Activated CD8-positive, alpha-beta T cell treated with anti-CD3 and anti-CD28 coated beads for 36 hours (primary cell): Measurements from ENCODE around the gene TTR. TPM values are rescaled to one million over a fixed set of nuclear protein-coding genes. Genes with fewer than 3 reads are reported as not detected.

Experiments used
- ATAC-seq: fragments of 200-7000 bp; cut with Tn5 transposase; one replicate; pipeline ENCODE4 v1.10.0; 2021; ENCODE audit warnings: mild to moderate bottlenecking, moderate library complexity
- CTCF ChIA-PET: fragments of 350-600 bp; sonication (Branson Sonifier 250); formaldehyde crosslinking; loops from one replicate; lab custom pipeline; 2021; ENCODE audit warnings: antibody characterized with exemption; lab: Charles Lee
- POLR2A ChIA-PET: fragments of 350-600 bp; sonication (Branson Sonifier 250); formaldehyde crosslinking; loops from one replicate; lab custom pipeline; 2021; ENCODE audit warnings: antibody characterized with exemption; lab: Charles Lee
- DNase-seq: peaks from one replicate; pipeline ENCODE4 v3.0.0-alpha.2; 2020
- H3K27ac Mint-ChIP-seq: one replicate; pipeline ENCODE4 v1.8.0; 2021; ENCODE audit warnings: mild to moderate bottlenecking, mixed read lengths
- H3K27me3 Mint-ChIP-seq: one replicate; pipeline ENCODE4 v1.8.0; 2021; ENCODE audit warnings: mixed read lengths
- H3K36me3 Mint-ChIP-seq: one replicate; pipeline ENCODE4 v1.8.0; 2021; ENCODE audit warnings: low read depth, mixed read lengths
- H3K4me1 Mint-ChIP-seq: one replicate; pipeline ENCODE4 v1.8.0; 2021; ENCODE audit warnings: low read depth, mixed read lengths
- H3K4me3 Mint-ChIP-seq: one replicate; pipeline ENCODE4 v1.8.0; 2021; ENCODE audit warnings: mild to moderate bottlenecking, moderate library complexity, mixed read lengths
- H3K9me3 Mint-ChIP-seq: one replicate; pipeline ENCODE4 v1.8.0; 2021; ENCODE audit warnings: mixed read lengths
- intact Hi-C: fragments of 100-400 bp; cut with micrococcal nuclease; formaldehyde crosslinking; loops from one replicate; pipeline ENCODE4 v1.10.0; 2022
- total RNA-seq, 2 experiments: library from RNA; stranded (reverse); gene quantifications; one replicate each; pipeline ENCODE4 v1.2.3, GENCODE V29; 2021
- TF ChIP-seq, protein P1 (sequence below): fragments of 200-600 bp; IDR thresholded peaks from one replicate; pipeline ENCODE4 v1.8.0; 2022; ENCODE audit warnings: antibody characterized with exemption, mild to moderate bottlenecking

Gene TTR
- total RNA-seq, 2 experiments from 2014 or later: not detected

DNA sequence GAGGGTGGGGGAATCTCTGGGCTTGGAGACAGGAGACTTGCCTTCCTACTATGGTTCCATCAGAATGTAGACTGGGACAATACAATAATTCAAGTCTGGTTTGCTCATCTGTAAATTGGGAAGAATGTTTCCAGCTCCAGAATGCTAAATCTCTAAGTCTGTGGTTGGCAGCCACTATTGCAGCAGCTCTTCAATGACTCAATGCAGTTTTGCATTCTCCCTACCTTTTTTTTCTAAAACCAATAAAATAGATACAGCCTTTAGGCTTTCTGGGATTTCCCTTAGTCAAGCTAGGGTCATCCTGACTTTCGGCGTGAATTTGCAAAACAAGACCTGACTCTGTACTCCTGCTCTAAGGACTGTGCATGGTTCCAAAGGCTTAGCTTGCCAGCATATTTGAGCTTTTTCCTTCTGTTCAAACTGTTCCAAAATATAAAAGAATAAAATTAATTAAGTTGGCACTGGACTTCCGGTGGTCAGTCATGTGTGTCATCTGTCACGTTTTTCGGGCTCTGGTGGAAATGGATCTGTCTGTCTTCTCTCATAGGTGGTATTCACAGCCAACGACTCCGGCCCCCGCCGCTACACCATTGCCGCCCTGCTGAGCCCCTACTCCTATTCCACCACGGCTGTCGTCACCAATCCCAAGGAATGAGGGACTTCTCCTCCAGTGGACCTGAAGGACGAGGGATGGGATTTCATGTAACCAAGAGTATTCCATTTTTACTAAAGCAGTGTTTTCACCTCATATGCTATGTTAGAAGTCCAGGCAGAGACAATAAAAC lies 6.5 kb downstream of the TTR start:
- Mint-ChIP-seq H3K27ac (no peak overlapping the region), H3K36me3 (no peaks in the 10 kb centered on the region), H3K4me1 (no peaks in the 10 kb centered on the region), H3K4me3 (no peak overlapping the region), H3K9me3 (no peaks in the 10 kb centered on the region), H3K27me3 (no peaks in the 10 kb centered on the region)
- ChIA-PET CTCF (no interaction called here), POLR2A (no interaction called here)
- intact Hi-C loops: no loop called here
- no peak for ATAC-seq
- TF ChIP-seq, protein P1, sequence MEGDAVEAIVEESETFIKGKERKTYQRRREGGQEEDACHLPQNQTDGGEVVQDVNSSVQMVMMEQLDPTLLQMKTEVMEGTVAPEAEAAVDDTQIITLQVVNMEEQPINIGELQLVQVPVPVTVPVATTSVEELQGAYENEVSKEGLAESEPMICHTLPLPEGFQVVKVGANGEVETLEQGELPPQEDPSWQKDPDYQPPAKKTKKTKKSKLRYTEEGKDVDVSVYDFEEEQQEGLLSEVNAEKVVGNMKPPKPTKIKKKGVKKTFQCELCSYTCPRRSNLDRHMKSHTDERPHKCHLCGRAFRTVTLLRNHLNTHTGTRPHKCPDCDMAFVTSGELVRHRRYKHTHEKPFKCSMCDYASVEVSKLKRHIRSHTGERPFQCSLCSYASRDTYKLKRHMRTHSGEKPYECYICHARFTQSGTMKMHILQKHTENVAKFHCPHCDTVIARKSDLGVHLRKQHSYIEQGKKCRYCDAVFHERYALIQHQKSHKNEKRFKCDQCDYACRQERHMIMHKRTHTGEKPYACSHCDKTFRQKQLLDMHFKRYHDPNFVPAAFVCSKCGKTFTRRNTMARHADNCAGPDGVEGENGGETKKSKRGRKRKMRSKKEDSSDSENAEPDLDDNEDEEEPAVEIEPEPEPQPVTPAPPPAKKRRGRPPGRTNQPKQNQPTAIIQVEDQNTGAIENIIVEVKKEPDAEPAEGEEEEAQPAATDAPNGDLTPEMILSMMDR: no peak
- DNase-seq: no peak

DNA sequence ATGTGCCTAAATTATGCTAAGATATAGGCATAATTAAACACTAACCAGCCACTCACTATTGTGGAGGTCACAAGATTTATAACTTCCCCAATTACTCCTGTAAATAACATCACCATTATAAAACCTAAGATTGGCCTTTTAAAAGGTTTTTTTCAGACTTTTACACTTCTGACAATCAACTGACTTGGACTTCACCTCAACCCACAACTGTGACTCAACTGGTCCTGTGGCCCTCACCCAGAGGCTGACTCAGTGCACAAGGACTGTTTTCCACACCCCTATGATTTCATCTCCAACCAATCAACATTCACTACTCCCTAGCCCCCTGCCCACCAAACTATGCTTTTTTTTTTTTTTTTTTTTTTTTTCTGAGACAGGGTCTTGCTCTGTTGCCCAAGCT lies 11.6 kb downstream of the TTR start:
- Mint-ChIP-seq H3K27ac (no peak overlapping the region), H3K27me3 (peaks cover 4% of the 10 kb centered on the region), H3K36me3 (no peaks in the 10 kb centered on the region), H3K4me3 (no peak overlapping the region), H3K9me3 (no peaks in the 10 kb centered on the region), H3K4me1 (no peaks in the 10 kb centered on the region)
- ATAC-seq (peak; percentile 76), DNase-seq (peak; percentile 57)
- POLR2A ChIA-PET: no interaction called here
- CTCF ChIA-PET: interaction anchor here (0.7 kb wide), 1 partner anchor 47 kb away, joined by 3 read pairs; no protein-coding TSS in a partner anchor
- TF ChIP-seq, protein P1: no peak
- intact Hi-C loops: no loop called here

DNA sequence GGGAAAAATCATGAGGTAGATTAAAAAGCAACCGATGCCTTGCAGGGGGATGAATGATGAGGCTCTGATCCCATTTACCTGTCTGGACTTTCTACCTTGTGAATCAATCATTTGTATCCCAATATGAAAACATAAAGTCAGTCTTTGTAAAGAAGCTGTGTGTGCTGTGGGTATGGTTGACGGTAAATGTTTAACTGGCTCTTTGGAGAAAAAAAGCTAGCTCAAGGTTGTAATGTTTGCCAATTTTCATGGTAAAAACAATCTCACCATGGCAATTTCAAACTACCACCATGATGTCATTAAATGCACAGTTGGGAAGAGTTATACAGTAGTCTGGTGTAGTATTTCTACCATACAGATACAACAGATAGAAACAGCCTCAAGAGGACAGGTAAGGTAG lies 14.6 kb downstream of the TTR start:
- H3K27me3 Mint-ChIP-seq: peaks cover 4% of the 10 kb centered on the region
- H3K36me3 Mint-ChIP-seq: no peaks in the 10 kb centered on the region
- no peaks in the 10 kb centered on the region for H3K4me1 Mint-ChIP-seq
- H3K27ac Mint-ChIP-seq: no peak overlapping the region
- CTCF ChIA-PET: no interaction called here
- H3K9me3 Mint-ChIP-seq: no peaks in the 10 kb centered on the region
- no peak overlapping the region for H3K4me3 Mint-ChIP-seq
- DNase-seq (no peak), ATAC-seq (no peak)
- POLR2A ChIA-PET: no interaction called here
- TF ChIP-seq, protein P1: no peak
- intact Hi-C loops: no loop called here

DNA sequence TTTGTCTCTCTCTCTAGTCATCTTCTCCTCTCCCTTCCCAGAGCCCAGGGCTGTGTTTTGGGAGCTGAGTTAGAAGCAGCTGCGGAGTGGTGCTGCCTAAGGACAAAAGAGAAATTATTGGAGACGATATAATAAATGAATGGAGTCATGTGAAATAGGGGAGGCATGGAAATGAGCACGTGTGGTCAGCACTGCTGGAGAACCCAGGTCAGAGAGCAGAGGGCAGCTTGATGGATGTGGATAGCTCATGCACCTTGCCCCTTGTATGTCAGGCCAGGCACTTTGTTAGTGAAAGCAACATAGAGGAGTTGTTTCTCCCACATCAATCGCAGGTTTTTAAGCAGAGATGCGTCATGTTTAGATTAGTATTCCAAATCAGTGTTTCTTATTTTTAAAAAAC lies 15.7 kb downstream of the TTR start:
- POLR2A ChIA-PET: no interaction called here
- Mint-ChIP-seq H3K9me3 (no peaks in the 10 kb centered on the region), H3K27me3 (peaks cover 4% of the 10 kb centered on the region), H3K27ac (no peak overlapping the region), H3K4me3 (no peak overlapping the region), H3K4me1 (no peaks in the 10 kb centered on the region), H3K36me3 (no peaks in the 10 kb centered on the region)
- DNase-seq (no peak), ATAC-seq (no peak)
- TF ChIP-seq, protein P1: no peak
- CTCF ChIA-PET: no interaction called here
- intact Hi-C loops: no loop called here

DNA sequence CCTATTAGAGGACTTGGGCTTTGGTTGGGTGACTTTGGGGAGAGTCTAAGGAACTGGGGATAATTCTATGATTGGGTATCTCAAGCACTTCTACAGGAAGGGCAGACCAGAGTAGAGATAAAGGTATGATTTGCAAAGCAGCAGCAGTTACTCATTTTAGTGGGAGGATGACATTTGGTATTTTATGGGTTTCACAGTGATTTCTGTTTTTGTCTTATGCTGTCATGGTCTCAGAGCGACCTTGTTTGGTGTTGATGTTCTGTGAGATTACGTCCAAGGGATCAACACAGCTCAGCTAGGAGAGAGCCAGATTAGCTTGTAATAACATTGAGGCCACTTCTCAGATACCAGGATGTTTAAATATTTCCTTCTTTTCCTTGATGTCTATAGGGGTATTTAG lies 18.2 kb downstream of the TTR start:
- H3K27me3 Mint-ChIP-seq: peaks cover 4% of the 10 kb centered on the region
- ChIA-PET POLR2A (no interaction called here), CTCF (interaction anchor here (1.8 to 2.7 kb wide), 2 partner anchors 54 to 113 kb away, joined by 7 read pairs; no protein-coding TSS in a partner anchor)
- no peak for DNase-seq
- intact Hi-C loops: no loop called here
- ATAC-seq: no peak
- H3K27ac Mint-ChIP-seq: no peak overlapping the region
- H3K9me3 Mint-ChIP-seq: no peaks in the 10 kb centered on the region
- no peak overlapping the region for H3K4me3 Mint-ChIP-seq
- no peaks in the 10 kb centered on the region for H3K4me1 Mint-ChIP-seq
- H3K36me3 Mint-ChIP-seq: no peaks in the 10 kb centered on the region
- TF ChIP-seq, protein P1: no peak
